CD4-positive, alpha-beta T cell treated with Interleukin-12 subunit alpha and Interleukin-12 subunit beta, for 1 hour (primary cell): Measurements from ENCODE around the gene KCTD6.

Experiments used
- DNase-seq: peaks from one replicate; pipeline ENCODE4 v3.0.0-alpha.2; 2020

KCTD6 gene

DNA sequence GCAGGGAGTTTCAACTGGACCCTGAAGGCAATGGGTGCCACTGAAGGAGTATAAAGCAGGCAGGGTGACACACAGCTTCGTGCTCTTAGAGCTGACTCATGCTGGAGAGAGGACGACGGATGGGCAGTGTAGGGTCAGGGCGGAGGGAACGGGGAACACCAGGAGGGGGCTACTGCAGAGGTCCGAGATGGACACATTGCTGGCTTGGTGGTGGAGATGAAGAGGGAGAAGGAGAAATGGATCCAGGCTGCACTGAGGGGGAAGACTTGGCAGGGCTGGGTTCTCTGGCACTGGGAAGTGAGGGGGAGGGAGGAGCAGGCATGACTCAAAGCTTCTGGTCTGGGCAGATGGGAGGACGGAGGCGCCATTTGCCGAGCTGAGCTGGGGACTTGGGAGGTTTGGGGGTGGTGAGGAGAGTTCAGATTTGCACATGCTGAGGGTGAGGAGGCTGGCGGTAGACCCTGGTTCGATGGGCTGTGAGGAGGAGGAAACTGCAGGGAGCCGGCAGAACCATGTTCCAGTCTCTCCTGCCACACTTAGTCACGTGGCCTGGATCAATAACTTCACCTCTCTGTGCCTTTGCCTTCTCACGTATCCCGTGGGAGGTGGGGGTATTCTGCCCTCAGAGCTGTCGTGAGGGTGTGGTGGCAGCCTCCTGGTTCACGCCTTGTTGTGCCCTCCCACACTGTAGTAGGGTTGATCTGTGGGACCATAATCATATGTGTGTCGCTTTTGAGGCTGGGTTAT, 4.6 kb upstream of the KCTD6 start:
- DNase-seq, result no peak

DNA sequence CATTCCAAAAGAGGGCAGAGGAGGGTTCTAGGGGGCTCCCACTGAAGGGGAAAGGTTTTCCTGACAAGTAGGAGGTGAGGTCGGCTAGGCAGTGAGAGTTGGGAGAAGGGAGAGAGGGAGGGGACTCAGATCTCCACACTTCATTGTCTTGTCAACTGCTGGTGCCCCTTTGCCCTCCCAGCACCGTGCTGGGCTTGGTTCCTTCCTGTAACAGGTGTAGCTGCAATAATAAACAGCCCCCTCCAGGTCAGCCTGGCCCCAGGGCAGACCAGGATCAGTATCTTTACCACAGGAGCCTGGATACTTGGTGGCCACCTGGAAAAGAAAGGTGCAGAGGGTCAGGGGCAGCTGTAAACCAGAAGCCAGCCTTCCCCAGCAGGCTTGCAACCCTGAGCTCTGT, 2.9 kb upstream of the KCTD6 start:
- no peak for DNase-seq

DNA sequence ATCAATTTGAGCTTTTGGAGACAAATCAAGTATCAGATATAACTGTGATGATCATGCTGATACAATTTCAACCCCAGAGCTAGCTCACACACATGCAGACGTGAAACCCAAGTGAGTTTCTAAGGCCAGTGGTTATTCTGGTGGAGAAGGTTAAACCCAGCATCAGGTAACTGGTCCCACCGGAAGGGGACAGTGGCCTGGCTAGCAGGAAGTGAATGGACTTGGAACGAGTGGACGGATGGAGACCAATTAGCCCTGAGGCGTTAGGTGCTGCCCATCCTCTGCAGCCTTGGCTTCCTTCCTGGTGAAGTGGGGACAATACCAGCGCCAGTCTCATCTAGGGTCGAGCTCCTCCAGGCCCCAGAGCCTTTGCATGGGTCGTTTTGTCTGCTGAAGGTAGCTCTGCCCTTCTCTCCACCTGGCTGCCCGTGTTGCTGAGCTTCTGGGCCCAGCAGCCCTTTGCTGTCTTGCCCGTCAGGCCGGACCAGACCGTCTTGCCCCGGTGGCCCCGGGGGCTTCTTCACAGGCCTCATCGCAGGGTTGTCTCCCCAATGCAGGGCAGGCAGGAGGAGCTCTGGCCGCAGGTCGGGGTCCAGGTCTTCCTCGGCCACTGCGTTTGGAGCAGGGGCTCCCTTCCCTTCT, 915 bp upstream of the KCTD6 start:
- no peak for DNase-seq

DNA sequence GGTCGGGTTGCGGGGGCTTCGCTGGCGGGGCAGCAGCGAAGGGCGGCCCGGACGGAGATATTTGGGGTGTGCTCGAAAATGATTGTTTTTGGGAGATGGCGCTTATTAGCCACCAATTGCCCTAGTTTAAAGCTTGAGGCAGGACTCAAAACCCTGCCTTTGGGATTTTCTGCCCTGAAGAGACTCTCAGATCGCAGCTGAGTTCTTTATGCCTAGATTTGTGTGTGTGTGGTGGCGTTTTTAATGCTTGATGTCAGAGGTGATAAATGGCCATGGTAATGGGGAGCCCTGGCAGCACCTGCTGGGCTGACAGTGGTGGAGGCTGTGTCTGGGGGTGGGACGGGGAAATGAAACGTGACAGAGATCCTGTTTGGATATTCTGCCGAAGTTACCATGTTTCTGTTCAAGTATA, 604 bp downstream of the KCTD6 start:
- DNase-seq, result peak; percentile 22

DNA sequence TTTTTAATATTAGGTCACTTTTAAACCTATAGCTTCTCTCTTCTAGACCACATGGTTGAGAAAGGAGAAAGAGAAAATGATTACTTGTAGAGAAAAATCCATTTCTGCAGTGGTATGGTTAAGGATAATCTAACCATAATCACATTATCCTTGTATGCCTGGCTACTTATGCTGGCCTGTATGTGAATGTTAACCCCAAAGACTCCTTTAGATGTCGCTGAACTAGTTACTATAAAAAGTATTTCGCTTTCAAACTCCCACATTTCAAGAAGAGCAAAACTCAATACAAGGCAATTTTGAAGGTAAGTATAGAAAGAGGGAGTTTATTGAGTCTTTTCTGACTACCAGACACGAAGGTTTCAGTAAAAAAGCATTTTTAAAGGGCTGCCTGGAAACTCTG, 2.2 kb downstream of the KCTD6 start:
- DNase-seq, result no peak

DNA sequence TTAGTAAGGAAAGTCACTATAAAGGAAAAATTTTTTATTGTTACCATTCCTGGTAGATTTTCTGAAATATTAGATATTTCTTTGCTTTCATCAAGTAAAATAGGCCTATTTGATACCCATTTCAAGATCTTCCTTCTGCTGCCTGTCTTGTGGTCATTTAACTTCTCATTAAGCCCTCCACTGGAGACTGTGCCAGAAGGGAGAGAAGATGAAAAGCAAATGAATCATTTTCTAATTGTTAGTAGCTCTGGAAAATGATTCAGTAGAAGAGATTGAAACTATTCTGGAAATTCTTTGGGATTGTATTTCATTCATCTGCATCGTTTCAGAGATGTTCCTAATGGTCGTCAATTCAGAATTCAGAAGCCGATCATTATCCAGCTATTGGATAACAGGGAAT, 3.2 kb downstream of the KCTD6 start:
- no peak for DNase-seq

DNA sequence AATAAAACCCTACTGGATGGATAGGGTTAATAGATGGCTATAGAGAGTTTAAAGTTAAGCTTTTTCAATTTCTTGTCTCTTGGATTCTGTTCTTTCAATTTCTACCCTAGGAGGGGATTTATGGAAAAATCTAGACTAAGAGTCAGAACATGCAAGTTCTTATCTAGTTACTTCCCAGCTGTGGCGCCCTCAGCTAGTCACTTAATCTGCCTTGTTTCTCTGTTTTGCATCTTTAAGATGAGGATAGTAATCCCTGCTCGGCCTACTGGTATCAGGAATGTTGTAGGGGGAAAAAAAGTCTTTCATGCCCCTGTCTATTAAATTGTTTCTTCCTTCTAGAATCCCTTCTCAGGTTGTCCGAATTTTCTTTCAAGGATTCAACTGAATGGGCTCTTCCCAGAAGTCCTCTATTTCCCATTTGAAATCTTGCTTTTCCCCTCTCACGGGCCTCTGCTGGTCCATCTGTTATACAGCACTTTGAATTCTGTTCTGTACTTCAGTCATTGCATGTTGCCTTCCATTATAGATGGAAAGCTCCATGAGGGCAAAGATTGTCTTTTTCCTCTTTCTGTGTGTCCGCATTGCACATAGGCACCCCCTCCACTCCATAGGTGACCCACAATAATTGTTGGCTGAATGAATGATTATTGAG, 4.4 kb downstream of the KCTD6 start:
- no peak for DNase-seq

DNA sequence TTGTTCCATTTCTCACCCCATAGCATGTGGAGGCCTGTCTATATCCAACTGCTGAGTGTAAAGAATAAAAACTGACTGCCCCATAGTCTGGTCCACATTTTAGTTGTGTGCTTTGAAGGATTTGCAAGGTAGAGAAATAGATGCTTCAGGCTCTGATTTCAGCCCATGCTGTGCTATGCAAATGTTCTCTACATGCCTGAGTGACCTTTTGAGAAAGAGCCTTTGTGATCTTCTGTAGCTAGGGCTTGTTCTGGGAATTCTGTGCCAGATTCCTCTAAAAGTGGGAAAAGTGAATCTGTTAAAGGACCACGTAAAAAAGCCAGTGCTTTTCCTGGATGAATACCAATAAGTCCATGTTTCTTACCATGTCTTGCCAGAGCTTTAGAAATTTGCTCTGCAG, 5.2 kb downstream of the KCTD6 start:
- DNase-seq, result no peak

DNA sequence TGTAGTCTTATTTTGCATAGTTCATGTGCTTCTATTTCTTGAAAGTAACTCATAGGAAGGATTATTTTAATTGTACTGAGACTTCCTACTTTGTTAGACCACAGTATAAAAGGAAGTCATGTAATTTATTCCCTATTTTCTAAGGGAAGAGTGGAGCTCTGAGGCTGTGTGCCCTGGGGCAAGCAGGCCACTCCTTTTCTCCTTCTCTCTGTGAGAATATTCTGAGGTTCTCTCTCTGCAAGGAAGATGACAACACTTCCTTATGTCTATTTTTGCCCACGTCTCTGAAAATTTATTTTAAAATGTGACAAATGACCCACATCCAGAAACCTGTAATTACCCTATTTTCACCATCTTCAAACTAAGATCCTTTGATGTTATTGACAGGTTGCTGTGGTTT, 11.0 kb downstream of the KCTD6 start:
- DNase-seq, result no peak

DNA sequence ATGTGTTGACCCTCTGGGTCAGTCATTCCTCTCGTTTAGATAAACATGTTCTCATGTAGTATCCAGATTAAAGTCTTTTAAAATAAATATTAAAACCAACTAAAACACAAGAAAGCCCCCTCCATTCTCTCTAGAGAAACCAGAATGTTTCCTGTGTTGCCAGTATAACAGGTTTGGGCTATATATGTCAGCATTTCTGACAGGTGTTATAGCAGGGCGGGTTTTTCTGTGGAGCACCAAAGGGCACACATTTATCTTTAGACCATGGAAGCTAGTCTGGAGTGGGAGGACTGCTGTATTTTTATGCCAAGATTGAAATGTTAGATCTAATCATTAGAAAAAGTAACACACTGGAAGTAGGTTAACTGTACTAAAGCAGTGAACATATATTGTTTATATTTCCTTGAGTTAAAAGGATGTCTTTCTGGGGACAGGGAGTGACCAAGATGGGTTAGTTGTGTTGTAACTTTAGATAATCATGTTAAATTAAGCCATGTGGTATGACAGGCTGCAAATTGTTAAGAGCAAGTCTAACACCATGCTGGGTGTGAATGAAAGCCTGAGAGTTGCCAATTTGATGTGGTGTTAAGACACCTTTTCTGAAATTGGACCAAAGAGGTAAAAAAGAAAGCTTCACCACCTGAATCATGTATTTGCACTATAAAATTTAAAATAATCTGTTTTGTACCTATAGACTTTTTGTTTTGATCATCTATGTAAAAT, 15.6 kb downstream of the KCTD6 start:
- DNase-seq, result no peak

DNA sequence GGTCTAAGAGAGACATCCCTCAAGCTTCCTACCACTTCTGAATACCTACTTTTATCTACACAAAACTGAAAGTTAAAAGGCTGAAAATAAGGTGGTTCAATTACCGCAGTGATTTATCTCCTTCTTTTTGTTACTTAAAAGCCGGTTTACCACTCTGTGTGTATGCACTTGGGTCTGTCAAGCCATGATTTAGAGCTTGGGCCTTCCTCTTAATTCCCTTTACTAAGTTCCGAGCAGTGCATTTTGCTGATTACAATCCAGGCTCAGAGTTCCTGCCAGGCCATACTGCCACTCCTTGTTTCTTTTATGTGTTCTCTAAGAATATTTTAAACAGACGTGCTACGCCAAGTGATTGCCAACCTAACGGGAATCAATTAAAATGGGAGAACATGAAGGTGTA, 16.5 kb downstream of the KCTD6 start:
- DNase-seq, result no peak

DNA sequence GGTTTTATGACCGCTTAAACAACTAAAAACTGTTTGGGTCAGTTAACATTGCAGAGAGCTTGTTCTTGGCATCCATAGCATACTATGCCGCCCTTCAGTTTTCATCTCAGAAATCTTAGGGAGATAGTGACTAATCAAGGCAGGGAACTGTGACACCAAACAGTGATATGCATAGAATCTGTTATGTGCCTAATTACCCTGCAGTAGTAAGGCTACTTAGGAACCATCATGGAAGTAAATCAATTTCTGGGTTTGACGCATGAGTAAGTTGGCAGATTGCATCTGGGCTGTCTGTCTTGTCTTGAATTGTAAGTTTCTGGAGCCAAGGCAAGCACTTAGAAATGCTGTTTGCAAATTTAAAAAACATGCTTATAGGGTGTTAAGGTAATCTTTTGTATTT, 22.5 kb downstream of the KCTD6 start:
- DNase-seq, result no peak

DNA sequence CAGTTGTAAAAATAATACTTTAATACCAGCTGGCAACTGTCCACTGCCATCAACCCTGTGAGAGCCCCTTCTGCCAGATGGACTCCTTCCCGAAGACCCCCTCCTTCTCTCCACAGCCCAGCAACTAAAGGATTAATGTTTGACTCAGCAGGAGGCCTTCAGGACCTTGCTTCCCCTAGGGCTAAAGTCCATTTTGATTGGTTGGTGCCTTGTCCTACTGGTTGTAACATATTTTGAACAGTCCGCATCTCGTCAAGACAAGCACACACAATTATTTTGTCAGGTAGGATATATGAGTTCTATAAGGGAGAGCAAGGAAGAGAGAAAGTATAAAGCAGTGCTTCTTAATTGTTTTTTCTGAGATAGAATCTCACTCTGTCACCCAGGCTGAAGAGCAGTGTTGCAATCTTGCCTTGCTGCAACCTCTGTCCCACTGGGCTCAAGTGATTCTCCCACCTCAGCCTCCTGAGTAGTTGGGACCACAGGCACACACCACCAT, 26.4 kb downstream of the KCTD6 start:
- DNase-seq, result no peak

DNA sequence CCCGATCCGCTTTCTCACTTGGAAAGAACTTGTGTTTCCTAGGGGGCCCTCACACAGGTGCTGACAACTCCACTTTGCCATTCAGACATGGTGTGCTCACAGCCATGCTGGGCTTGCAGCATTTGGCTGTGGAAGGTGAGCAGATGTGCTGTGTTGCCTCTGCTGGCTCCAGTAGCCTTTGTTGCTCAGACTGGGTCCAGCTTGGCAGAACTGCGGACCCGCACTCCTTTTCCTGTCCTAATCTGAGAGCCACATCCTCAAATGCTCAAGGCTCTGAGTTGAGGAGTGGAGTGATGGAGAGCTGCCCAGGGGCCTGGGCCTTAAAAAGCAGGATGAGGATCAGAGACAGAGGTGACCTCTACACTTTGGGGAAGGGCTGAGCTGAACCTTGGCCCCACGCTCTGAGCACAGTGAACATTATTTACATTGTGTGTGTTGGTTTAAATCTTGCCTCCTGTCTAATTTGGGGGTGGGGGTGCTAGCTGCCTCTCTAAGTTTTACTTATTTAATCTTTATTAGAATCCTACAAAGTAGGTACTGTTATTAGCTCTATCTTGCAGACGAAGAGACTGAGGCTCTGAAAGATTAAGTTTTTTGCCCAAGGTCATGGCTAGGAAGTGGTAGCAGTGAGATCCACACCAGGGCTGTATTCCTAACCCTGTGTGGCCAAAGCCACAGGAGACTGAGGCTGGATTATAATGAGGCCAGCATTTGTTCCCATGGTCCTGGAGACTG, 27.9 kb downstream of the KCTD6 start:
- no peak for DNase-seq

DNA sequence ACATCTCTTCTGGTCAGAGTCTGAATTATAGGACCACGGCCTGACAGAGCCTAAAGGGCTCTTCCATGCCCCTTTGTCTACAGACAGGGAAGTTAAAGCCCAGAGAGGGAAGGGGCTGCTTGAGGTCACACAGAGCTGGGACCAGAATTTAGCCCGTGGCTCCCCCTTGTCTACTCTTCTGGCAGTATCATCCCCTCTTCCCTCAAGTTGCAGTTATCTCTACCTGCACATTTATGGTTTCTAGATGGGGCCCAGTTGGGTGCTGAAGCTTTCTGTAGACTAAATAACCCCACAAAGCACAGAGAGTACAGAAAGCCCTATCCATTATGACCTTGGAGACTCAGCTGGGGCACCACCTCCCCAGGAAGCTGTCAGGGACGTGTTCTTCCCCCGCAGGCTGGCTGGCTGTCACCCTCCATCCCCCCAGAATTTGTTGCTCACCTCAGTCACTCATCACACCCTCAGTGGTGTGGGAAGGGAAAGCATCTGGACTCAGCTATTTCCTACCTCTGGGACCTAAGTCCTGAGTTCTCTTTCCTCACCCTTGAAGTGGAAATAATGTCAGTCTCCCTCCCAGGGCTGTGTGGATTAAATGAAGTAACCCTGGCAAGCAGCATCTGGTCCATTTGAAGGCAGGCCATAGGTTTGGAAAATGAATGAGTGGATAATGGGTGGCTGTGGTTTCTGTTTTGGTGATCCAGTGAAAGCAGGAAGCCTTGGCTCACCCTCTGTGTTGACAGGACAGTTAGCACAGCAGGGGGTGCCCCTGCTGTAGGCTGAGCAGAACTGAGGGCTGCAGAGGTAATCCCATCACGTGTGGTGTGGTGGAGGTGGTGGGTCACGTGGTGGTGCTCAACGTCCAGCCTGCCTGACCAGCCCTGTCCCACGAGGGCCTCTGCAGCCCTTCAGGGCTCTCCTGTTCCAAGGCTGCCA, 28.8 kb downstream of the KCTD6 start:
- no peak for DNase-seq

DNA sequence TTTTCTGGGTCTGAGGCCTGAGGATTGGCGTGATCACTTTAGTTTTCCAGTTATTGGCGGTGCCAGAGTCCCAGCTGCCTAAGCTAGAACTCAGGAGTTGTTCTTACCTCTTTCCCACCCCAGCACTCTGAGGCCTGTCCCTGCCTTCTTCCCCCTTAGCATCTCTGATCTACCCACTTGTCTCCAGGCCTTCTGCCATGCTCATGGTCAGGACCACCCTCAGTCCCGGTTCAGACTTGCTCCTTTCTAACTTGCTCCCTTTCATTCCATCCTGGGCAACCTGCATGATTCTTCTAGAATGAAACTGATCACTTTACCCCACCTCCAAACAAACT, 29.4 kb downstream of the KCTD6 start:
- DNase-seq, result no peak

DNA sequence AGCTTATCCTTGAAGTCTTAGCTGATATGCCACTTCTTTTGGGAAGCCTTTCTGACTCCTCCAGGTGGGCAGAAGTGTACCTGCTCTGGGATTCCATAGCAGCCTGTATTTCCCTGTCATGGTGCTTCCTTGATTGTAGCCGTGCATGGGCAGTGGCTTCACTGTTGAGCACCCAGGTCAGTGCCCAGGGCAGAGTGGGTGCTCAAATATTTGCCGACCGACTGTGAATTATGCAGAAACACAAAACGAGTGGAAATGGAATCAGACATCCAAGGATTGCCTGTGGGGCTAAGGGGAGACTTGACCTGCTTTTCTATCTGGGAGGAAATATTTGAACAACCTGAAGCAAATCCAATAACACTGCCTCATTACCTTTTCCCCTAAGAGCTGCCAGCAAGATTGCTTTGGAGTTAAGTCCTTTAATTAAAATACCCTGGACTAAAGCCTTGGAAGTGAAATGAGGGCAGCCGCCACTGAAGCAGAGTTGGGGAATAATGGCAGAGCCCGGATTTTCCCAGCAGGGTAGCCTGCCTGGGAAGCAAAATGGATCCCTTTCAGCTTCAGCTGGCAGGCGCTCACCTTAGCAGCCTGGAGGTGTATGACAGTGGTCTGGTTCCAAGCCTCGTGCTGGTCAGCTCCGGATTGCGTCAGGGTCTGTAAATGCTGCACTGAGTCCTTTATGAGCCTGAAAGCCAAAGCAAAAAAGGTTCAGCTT, 30.2 kb downstream of the KCTD6 start:
- no peak for DNase-seq

DNA sequence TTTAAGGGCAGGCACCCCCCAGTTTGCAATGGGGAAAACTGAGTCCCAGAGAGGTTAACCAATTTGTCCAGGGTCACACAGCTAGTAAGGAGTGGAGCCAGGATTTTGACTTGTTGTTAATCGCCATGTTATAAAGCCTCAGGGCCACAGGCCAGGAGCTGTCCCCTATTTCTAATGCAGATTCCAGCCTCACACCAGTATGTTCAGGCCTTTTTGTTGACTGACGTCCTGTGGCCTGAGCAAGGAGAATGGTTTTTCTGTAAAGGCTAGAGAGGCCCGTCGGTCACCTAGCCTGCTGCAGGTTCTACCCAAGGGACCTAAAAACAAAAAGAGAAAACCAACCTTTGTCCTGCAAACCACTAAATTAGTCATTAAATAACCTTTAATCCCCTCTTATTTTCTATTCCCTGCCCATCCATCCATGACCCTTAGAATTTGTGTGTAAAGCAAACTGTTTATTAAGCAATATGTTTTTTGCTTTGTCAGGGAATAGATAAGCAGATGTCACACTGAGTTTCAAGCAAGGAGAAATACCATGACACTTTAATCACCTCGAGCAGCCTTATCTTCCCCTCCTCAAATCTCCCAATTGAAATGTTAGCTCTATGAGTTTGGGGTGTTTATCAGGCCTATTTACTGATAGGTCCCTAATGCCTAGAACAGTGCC, 31.0 kb downstream of the KCTD6 start:
- no peak for DNase-seq

DNA sequence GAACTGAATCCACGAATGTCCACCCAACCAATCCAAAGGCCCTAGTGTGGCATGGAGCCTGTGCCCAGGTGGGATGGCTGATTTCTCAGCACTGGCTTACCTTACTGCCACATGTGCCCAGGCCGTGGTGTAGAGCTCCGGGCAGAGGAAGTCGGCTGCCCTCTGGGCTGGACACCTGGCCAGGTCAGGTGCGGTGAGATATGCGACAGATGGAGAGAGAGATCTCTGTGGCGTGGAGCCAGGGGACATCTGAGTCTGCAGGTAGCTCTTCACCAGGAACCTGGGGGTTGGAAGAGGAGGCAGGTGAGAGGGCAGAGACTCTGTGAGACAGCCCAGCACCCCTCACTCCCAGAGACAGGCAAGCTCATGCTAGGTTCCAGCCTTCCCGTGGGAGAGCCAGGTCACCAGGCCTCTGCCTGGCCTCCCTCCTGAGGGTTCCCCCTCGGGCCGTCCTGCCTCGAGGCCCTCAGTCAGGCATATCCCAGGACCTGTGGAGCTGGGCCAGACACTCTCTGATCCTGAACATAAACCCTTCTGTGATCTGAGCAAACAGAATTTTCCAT, 32.5 kb downstream of the KCTD6 start:
- DNase-seq, result no peak

DNA sequence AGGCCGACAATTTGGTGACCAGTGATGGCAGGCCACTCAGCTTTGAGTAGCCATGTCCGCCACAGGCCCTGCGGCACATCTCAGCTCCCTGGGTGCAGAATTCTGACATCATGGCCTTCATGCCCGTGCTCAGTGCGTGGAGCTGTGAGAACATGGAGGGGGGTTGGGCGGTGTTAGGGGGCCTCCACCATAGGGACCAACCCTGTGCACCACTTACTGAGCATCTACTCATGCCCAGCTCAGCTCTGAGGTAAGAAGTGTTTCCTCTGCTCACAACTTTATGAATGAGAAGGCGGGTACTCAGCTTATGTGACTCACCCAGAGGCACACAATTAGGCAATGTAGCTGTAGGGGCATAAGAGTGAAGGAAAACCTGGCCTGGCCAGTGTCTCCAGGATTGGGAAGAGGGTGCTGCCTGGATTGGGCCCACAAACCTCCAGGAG, 34.6 kb downstream of the KCTD6 start:
- DNase-seq, result no peak
